GM10266 (cell line): ENCODE data around the gene EMID1.
"Not testable (repeated sequence)": the region's sequence is repeated elsewhere in the genome, so short reads cannot be mapped to it uniquely, and the experiment has no call there.

Experiments
- DNase-seq: peaks from one replicate; pipeline ENCODE4 v3.0.0; 2012; ENCODE audit errors: extremely low spot score
- TF ChIP-seq, protein P1 (sequence below): IDR thresholded peaks from 2 replicates; pipeline ENCODE4 v1.5.1; 2012; ENCODE audit warnings: mild to moderate bottlenecking, low read depth; ENCODE audit not compliant: control insufficient read depth, insufficient read depth; ENCODE audit errors: missing control alignments

Gene EMID1

DNA sequence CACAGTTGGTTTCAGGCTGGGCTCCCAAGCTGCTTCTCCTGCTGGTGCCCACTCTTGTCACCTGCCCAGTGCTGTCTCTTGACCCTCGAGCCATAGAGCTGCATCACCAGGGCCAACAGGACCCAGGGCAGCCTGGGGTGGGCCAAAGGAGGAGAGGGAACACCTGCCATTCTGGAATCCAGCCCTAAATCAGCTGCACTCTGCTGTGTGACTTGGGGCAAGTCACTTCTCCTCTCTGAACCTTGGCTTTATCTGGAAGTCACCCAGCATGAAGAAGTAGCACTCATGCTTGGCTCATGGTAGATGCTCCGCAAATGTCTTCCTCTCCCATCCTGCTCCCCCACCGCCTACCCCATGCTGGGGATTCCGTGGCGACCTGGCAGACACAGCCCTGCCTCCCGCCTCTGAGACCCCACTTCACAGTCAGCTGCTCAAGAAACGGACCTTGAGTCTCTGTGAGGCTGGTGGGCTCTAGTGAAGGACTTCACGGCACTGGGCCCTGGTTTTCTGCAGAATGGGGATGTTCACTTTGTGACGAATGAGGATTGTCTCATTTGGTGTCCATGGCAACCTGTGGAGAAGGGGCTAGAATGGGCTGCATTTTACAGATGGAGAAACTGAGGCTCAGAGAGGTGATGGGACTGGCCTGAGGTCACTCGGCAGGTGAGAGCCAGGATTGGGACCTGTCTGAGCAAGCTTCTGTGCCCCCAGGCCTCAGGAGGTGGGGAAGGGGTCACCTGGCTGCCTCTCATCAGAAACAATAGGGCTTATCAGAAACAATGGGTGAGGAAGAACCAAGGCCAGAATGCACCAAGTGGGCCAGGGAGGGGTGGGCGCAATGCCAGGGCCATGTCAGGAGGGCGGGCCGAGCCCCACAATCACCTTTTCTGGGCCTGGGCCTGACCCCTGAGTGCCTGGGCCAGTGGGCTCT is 12.4 kb downstream of the EMID1 start:
- DNase-seq, result no peak
- TF ChIP-seq, protein P1, sequence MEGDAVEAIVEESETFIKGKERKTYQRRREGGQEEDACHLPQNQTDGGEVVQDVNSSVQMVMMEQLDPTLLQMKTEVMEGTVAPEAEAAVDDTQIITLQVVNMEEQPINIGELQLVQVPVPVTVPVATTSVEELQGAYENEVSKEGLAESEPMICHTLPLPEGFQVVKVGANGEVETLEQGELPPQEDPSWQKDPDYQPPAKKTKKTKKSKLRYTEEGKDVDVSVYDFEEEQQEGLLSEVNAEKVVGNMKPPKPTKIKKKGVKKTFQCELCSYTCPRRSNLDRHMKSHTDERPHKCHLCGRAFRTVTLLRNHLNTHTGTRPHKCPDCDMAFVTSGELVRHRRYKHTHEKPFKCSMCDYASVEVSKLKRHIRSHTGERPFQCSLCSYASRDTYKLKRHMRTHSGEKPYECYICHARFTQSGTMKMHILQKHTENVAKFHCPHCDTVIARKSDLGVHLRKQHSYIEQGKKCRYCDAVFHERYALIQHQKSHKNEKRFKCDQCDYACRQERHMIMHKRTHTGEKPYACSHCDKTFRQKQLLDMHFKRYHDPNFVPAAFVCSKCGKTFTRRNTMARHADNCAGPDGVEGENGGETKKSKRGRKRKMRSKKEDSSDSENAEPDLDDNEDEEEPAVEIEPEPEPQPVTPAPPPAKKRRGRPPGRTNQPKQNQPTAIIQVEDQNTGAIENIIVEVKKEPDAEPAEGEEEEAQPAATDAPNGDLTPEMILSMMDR, result no peak

DNA sequence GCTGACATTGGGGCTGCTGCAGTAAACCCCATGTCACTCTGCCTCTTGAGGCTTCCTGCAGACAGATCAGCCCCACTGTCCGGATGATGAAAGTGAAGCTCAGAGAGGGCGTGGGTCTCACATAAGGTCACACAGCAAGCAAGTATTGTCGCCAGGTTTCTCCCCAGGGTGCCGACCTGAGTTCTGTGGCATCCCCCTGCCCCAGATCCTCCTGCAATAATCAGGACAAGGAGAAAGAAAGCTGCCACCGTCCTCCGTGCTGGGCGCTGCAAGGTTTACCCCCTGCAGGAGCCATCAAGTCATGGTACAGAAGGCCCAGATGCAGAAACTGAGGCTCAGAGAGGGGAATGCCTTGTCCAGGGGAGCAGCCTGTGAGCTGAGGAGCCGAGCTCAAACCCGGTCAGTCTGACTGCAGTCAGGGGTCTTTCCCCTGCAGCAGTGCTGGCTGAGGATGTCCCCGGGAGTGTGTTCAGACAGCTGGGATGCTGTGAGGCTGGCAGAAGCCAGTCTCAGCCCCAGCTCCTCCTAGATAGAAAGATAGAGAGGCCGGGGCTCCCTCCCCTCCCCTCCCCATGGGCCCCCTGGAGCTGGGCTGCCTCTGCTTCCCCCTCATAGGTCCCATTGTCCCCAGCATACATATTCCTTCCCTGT is 13.2 kb downstream of the EMID1 start:
- no peak for DNase-seq
- TF ChIP-seq, protein P1, result no peak

DNA sequence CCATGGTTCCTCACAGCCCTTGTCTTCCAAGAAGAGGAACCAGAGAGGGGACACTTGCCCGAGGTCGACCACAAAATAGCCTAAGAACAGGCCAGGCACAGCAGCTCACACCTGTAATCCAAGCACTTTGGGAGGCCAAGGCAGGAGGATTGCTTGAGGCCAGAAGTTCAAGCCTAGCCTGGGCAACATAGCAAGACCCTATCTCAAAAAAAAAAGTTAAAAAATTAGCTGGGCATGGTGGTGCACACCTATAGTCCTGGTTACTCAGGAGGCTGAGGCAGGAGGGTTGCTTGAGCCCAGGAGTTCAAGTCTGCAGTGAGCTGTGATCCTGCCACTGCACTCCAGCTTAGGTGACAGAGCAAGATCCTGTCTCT is 13.7 kb downstream of the EMID1 start:
- not testable (repeated sequence) for DNase-seq

DNA sequence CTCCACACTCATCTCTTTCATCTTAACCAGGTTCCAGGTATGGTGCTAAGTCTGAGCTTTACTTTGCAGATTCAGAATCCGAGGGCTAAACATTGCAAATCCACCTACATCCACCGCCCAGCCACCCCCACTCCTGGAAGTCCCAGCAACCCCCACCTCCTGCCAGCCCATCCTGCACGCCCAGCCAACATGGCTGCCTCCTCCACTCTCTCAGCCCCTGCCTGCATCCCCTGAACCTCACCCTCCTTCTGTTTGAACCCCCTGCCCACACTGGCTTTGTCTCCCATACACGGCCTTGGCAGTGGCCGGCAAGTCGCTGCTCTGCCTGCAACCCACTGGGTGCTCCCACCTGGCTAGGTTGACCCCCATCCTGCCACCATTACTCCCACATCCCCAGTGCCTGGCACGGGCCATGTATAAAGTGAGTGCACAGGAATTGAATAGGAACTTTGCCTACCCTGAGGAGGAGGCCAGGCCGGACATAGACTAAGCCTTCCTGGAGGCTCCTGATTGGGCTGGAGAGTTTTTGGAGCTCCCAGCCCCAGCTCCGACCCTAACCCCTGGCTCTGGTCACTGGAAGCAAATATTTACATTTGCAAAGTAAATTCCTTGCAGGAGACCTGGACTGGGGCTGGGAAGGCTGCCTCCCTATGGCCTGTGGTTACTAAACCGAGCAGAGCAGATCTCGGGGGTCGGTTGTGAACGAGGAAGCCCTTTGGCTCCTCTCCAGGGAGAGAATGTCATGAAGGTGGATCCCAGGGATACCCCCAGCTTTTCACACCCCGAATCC is 14.4 kb downstream of the EMID1 start:
- DNase-seq, result no peak
- TF ChIP-seq, protein P1, result no peak

DNA sequence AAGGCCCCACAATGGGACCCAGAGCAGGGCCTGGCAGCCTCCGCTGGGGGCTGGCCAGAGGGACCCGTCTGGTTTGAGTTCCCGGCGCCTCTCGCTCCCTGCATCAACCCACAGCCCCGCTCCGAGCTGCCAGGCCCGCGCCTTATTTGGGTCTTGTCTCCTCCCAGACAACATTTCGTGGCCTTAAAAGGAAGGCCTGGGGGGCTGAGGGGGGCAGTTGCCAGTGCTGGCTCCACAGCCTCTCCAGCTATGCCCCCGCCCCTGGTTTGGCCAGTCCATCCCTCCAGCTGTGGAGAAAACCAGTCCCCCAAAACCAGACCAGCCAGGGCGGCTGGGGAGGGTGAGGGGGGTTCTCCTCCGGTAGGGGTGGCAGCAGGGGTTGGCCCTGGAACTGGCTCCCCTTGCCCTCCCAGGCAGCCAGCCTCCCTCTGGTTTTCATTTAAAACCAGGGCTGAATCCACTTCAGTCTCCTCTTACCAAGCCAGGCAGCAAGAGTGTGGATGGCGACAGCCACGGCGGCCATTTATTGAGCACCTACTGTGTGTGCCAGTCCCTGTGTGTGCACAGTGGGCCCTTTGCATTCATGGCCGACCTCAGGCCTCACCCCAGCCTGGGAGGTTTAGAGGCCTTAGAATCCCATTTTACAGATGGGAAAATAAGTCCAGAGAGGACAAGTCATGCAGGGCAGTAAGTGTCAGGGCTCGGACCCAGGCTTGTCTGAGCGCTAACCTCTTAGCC is 18.6 kb downstream of the EMID1 start:
- TF ChIP-seq, protein P1, result no peak
- no peak for DNase-seq

DNA sequence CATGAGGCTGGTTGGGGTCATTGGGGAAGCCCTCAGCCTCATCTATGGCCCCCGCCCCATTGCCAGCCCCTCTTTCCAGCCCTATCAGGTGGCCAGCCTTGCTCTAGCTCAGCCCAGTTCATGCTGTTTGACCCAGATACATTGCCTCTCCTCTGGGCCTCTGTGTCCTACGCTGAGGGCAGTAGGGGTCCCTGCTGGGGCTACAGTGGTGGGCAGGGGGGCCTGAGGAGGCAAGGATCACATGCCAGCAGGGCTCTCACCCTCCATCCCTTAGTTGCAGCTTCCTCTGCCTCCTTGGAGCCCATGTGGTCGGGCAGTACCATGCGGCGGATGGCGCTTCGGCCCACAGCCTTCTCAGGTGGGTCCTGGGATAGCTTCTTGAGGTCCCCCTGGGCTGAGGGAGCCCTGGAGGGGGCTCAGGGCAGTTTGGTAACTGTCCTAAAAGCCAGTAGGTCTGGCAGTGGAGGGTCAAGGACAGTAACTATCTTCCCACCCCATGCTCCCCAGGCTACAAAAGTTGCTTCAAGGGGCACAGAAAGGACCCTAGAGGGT is 19.2 kb downstream of the EMID1 start:
- TF ChIP-seq, protein P1, result no peak
- DNase-seq, result no peak
